HepG2 (cell line): ENCODE measurements around the gene STX8. TPM values are rescaled to one million over a fixed set of nuclear protein-coding genes. Genes with fewer than 3 reads are reported as not detected.
A peak's percentile ranks its signal among the peaks of the same experiment; 100 is the strongest.

ENCODE experiments used
- ATAC-seq: fragments of 200-7000 bp; cut with Tn5 transposase; 3 replicates; pipeline ENCODE4 v1.9.1; 2020; ENCODE audit warnings: mild to moderate bottlenecking, moderate library complexity
- BruUV-seq: library from RNA; stranded (reverse); fragments of 400-500 nt; replicated peaks from 2 replicates; lab custom pipeline; 2021; lab: Mats Ljungman, UMichigan
- CTCF ChIA-PET: fragments of 300-600 bp; formaldehyde crosslinking; extraction: SDS; loops from one replicate; lab custom pipeline; 2021; ENCODE audit warnings: low total read pairs, inconsistent platforms, low intra/inter-chr PET ratio; lab: Yijun Ruan, JAX
- POLR2A ChIA-PET: fragments of 350-600 bp; sonication (Branson Sonifier 250); formaldehyde crosslinking; loops from one replicate; lab custom pipeline; 2020; ENCODE audit warnings: antibody characterized with exemption, inconsistent platforms; lab: Yijun Ruan, JAX
- DNase-seq: peaks from one replicate; pipeline ENCODE4 v3.0.0-alpha.2; 2015; ENCODE audit warnings: low spot score
- FAIRE-seq: peaks from 3 replicates; lab custom pipeline; 2011; peaks lifted over from hg19 to GRCh38; lab: Jason Lieb, UNC
- H2AFZ ChIP-seq: one replicate; pipeline ENCODE4 v1.6.1; 2011; ENCODE audit warnings: low read length, inconsistent platforms
- H3K27ac ChIP-seq: fragments of 300-600 bp; 3 replicates; pipeline ENCODE4 v1.8.0; 2011; ENCODE audit warnings: mixed run types, mild to moderate bottlenecking, mixed read lengths, low read length, inconsistent platforms; ENCODE audit not compliant: insufficient read depth; ENCODE audit errors: extremely low read length
- H3K27me3 ChIP-seq, 2 experiments: fragments of 200-600 bp in 1 of 2; 2 replicates in 1 of 2; 3 replicates in 1 of 2; pipeline versions ENCODE4 v1.6.0 to v1.8.0; 2011; ENCODE audit warnings: low read length in 2 of 2, mild to moderate bottlenecking in 2 of 2, moderate library complexity in 2 of 2, inconsistent platforms in 1 of 2; ENCODE audit not compliant: insufficient read depth in 2 of 2, control insufficient read depth in 1 of 2
- H3K36me3 ChIP-seq, 2 experiments: fragments of 200-600 bp in 1 of 2; replicated peaks in 1 of 2; 2 replicates in 1 of 2; 3 replicates in 1 of 2; pipeline versions ENCODE4 v1.5.1 to v1.8.0; 2011; ENCODE audit warnings: low read length in 2 of 2, inconsistent platforms in 1 of 2; ENCODE audit not compliant: insufficient read depth in 2 of 2, control insufficient read depth in 1 of 2
- H3K4me1 ChIP-seq: 2 replicates; pipeline ENCODE4 v1.5.1; 2012; ENCODE audit warnings: low read length, inconsistent platforms; ENCODE audit not compliant: insufficient read depth
- H3K4me2 ChIP-seq: 2 replicates; pipeline ENCODE4 v1.6.0; 2011; ENCODE audit warnings: low read depth, low read length, inconsistent platforms
- H3K4me3 ChIP-seq, 3 experiments: fragments of 200-600 bp in 1 of 3; sonication (generic), shearing (Covaris generic) in 1 of 3; replicated peaks in 1 of 3; 2 replicates each; pipeline ENCODE4 v1.5.1; 2011 to 2016; ENCODE audit warnings: low read length in 3 of 3, inconsistent platforms in 2 of 3, low read depth in 2 of 3, mild to moderate bottlenecking in 2 of 3, control low read depth in 1 of 3, mixed read lengths in 1 of 3; ENCODE audit not compliant: insufficient read depth in 1 of 3
- H3K79me2 ChIP-seq: one replicate; pipeline ENCODE4 v1.6.1; 2011; ENCODE audit warnings: low read length, inconsistent platforms; ENCODE audit not compliant: insufficient read depth
- H3K9ac ChIP-seq: 2 replicates; pipeline ENCODE4 v1.6.0; 2011; ENCODE audit warnings: mild to moderate bottlenecking, low read depth, low read length, inconsistent platforms; ENCODE audit not compliant: insufficient read depth
- H3K9me3 ChIP-seq: 2 replicates; pipeline ENCODE4 v1.5.1; 2012; ENCODE audit warnings: mild to moderate bottlenecking, low read length
- H4K20me1 ChIP-seq: 2 replicates; pipeline ENCODE4 v1.6.0; 2011; ENCODE audit warnings: inconsistent platforms, mild to moderate bottlenecking, low read length, moderate library complexity; ENCODE audit not compliant: insufficient read depth
- CTCF ChIP-seq: sonication (generic); formaldehyde crosslinking; IDR thresholded peaks from 2 replicates; pipeline ENCODE4 v1.5.0; 2020; ENCODE audit warnings: mild to moderate bottlenecking, missing genetic modification reagents, moderate library complexity
- HNF4A ChIP-seq: sonication (generic); formaldehyde crosslinking; IDR thresholded peaks from 2 replicates; pipeline ENCODE4 v1.4.0; 2020; ENCODE audit warnings: missing genetic modification reagents
- LBX2 ChIP-seq: sonication (generic); formaldehyde crosslinking; IDR thresholded peaks from 2 replicates; pipeline ENCODE4 v1.5.0; 2020; ENCODE audit warnings: missing genetic modification reagents, mild to moderate bottlenecking, borderline replicate concordance
- RFXANK ChIP-seq: IDR thresholded peaks from 2 replicates; pipeline ENCODE4 v1.6.1; 2016
- STAG1 ChIP-seq: sonication (generic); formaldehyde crosslinking; IDR thresholded peaks from 2 replicates; pipeline ENCODE4 v1.4.0; 2020; ENCODE audit warnings: missing genetic modification reagents
- SUZ12 ChIP-seq: fragments of 150-350 bp; IDR thresholded peaks from 2 replicates; pipeline ENCODE4 v1.6.1; 2014; ENCODE audit warnings: low read depth, low read length
- ZBTB33 ChIP-seq: sonication (generic); formaldehyde crosslinking; IDR thresholded peaks from 2 replicates; pipeline ENCODE4 v1.4.0; 2020; ENCODE audit warnings: missing genetic modification reagents
- ZNF383 ChIP-seq: sonication (generic); formaldehyde crosslinking; IDR thresholded peaks from 2 replicates; pipeline ENCODE4 v1.4.0; 2020; ENCODE audit warnings: missing genetic modification reagents, mild to moderate bottlenecking, borderline replicate concordance
- WGBS: methylation state at CpG from one replicate; pipeline ENCODE4 v1.1.6; 2017; ENCODE audit warnings: low lambda C conversion rate; 5-methylcytosine and 5-hydroxymethylcytosine counted together
- in situ Hi-C: cut with HindIII; loops from 2 replicates; pipeline ENCODE4 v1.10.0; 2017; ENCODE audit warnings: low pct_unique_long_range_greater_than_20kb; ENCODE audit not compliant: extremely low pct_ligation_motif_present
- intact Hi-C: fragments of 100-400 bp; cut with micrococcal nuclease; formaldehyde crosslinking; loops from one replicate; pipeline ENCODE4 v1.10.0; 2022; ENCODE audit not compliant: unreplicated experiment
- polyA plus RNA-seq, 8 experiments: library from polyadenylated mRNA; depleted of rRNA in 3 of 8; stranded (reverse) in 7 of 8; unstranded in 1 of 8; fragments of >200 nt; fragmentation: Illumina TruSeq in 4 of 8; extraction: Trizol in 4 of 8; gene quantifications; 2 replicates each; pipeline versions ENCODE4 v1.2.1 to v1.2.3, GENCODE V29; 2011 to 2016; ENCODE audit warnings: low read depth in 4 of 8, missing spikeins in 1 of 8, mixed read lengths in 1 of 8; ENCODE audit not compliant: insufficient read depth in 1 of 8
- total RNA-seq, 5 experiments: library from RNA; depleted of rRNA; stranded (reverse); fragments of >200 nt; fragmentation: Illumina TruSeq; extraction: Trizol; gene quantifications; 2 replicates each; pipeline ENCODE4 v1.2.3, GENCODE V29; 2016; ENCODE audit warnings: low read depth in 1 of 5

The STX8 gene
- total and polyA plus RNA-seq, 2 of the 13 experiments (the other 11 are each of a cell fraction or from before 2014, with no cell fraction given) = 36.4 to 53.6 TPM

- H4K20me1 ChIP-seq = no peaks in the 10 kb centered on the region
- no peaks in the 10 kb centered on the region for H3K27me3 ChIP-seq
- H3K4me1 ChIP-seq = 0 out of 2 replicates have a peak, but pooled peaks cover 9% of the 10 kb centered on the region
- no peak for FAIRE-seq
- no peak for ATAC-seq
- H3K9me3 ChIP-seq = no peaks in the 10 kb centered on the region
- no peak overlapping the region for H2AFZ ChIP-seq
- no TSS peak for BruUV-seq
- CTCF ChIA-PET = no interaction called here
- H3K4me2 ChIP-seq = no peak overlapping the region
- TF ChIP-seq SUZ12 = no peak
- TF ChIP-seq STAG1 (CRISPR knock-in tag) = peak; percentile 23
- peak; percentile 33 for TF ChIP-seq CTCF (CRISPR knock-in tag)
- TF ChIP-seq LBX2 (CRISPR knock-in tag) = no peak
- intact Hi-C loops = loop anchor here (10.0 kb wide), 1 partner anchor 226 kb away; no protein-coding TSS in a partner anchor
- POLR2A ChIA-PET = no interaction called here
- no peaks in the 10 kb centered on the region for H3K36me3 ChIP-seq
- no peak overlapping the region for H3K9ac ChIP-seq
- no peak for DNase-seq
- H3K4me3 ChIP-seq = no peak overlapping the region
- H3K27ac ChIP-seq = no peak overlapping the region
- 86% methylated on average over 5 of the region's 5 CpGs for WGBS
- no peaks in the 10 kb centered on the region for H3K79me2 ChIP-seq
- in situ Hi-C loops = loop anchor here (25.0 kb wide), 1 partner anchor 312 kb away; no protein-coding TSS in a partner anchor
These were observed 276.8 kb downstream of the STX8 start for GRCh38 chr17:9298776-9299295.

- POLR2A ChIA-PET = no interaction called here
- no peak for ATAC-seq
- intact Hi-C loops = loop anchor here (10.0 kb wide), 1 partner anchor 227 kb away; no protein-coding TSS in a partner anchor
- H2AFZ ChIP-seq = no peak overlapping the region
- no peak for FAIRE-seq
- H3K79me2 ChIP-seq = no peaks in the 10 kb centered on the region
- no peaks in the 10 kb centered on the region for H4K20me1 ChIP-seq
- H3K4me2 ChIP-seq = no peak overlapping the region
- H3K4me3 ChIP-seq = no peak overlapping the region
- CTCF ChIA-PET = no interaction called here
- no peaks in the 10 kb centered on the region for H3K36me3 ChIP-seq
- no peak overlapping the region for H3K27ac ChIP-seq
- H3K9me3 ChIP-seq = no peaks in the 10 kb centered on the region
- no peaks in the 10 kb centered on the region for H3K27me3 ChIP-seq
- H3K9ac ChIP-seq = no peak overlapping the region
- WGBS = 76% methylated on average over 5 of the region's 5 CpGs
- in situ Hi-C loops = loop anchor here (25.0 kb wide), 1 partner anchor 311 kb away; no protein-coding TSS in a partner anchor
- H3K4me1 ChIP-seq = 0 out of 2 replicates have a peak, but pooled peaks cover 9% of the 10 kb centered on the region
- no TSS peak for BruUV-seq
- TF ChIP-seq RFXANK (no peak), ZNF383 (CRISPR knock-in tag) (no peak), ZBTB33 (CRISPR knock-in tag) (peak; percentile 83), HNF4A (peak; percentile 39; the same call in 1 of the 2 replicates)
- DNase-seq = no peak
These were observed 277.5 kb downstream of the STX8 start for GRCh38 chr17:9298135-9298534.
